Panc1 (cell line): ENCODE data around the gene KRTAP5-6. TPM values are rescaled to one million over a fixed set of nuclear protein-coding genes. Genes with fewer than 3 reads are reported as not detected.

ENCODE experiments used
- ATAC-seq: fragments of 200-7000 bp; cut with Tn5 transposase; 2 replicates; pipeline ENCODE4 v1.9.1; 2020; ENCODE audit warnings: mild to moderate bottlenecking, moderate library complexity
- BruUV-seq: library from RNA; stranded (reverse); fragments of 400-500 nt; replicated peaks from 2 replicates; lab custom pipeline; 2021; lab: Mats Ljungman, UMichigan
- CTCF ChIA-PET: fragments of 300-600 bp; sonication (Branson Sonifier 250); formaldehyde crosslinking; loops from one replicate; lab custom pipeline; 2022; ENCODE audit warnings: antibody characterized with exemption; lab: Charles Lee
- POLR2A ChIA-PET: fragments of 300-600 bp; sonication (Branson Sonifier 250); formaldehyde crosslinking; loops from one replicate; lab custom pipeline; 2022; ENCODE audit warnings: antibody characterized with exemption; lab: Charles Lee
- DNase-seq: peaks from one replicate; pipeline ENCODE4 v3.0.0-alpha.2; 2010; ENCODE audit warnings: low read depth, low spot score
- H3K27ac ChIP-seq: 2 replicates; pipeline ENCODE4 v1.5.1; 2011; ENCODE audit warnings: mild to moderate bottlenecking, low read length, inconsistent platforms
- H3K27me3 ChIP-seq: fragments of 200-500 bp; sonication (Bioruptor generic); 2 replicates; pipeline ENCODE4 v1.6.0; 2014; ENCODE audit warnings: low read length, inconsistent platforms; ENCODE audit not compliant: control insufficient read depth, insufficient read depth
- H3K36me3 ChIP-seq: fragments of 200-500 bp; sonication (Bioruptor generic); 2 replicates; pipeline ENCODE4 v1.5.1; 2014; ENCODE audit warnings: inconsistent platforms, mild to moderate bottlenecking, low read length, moderate library complexity; ENCODE audit not compliant: control insufficient read depth, insufficient read depth
- H3K4me1 ChIP-seq: 2 replicates; pipeline ENCODE4 v1.5.1; 2011; ENCODE audit warnings: inconsistent platforms, mild to moderate bottlenecking, low read length, moderate library complexity; ENCODE audit not compliant: control insufficient read depth, insufficient read depth
- H3K4me3 ChIP-seq, 2 experiments: 2 replicates each; pipeline ENCODE4 v1.5.1; 2011 to 2012; ENCODE audit warnings: low read depth in 2 of 2, low read length in 2 of 2, mild to moderate bottlenecking in 2 of 2, inconsistent platforms in 1 of 2, moderate library complexity in 1 of 2
- H3K9me3 ChIP-seq: fragments of 200-500 bp; sonication (Bioruptor generic); 2 replicates; pipeline ENCODE4 v1.5.1; 2014; ENCODE audit warnings: low read depth, mild to moderate bottlenecking, inconsistent platforms, low read length, moderate library complexity; ENCODE audit not compliant: control insufficient read depth, insufficient read depth
- POLR2AphosphoS5 ChIP-seq: IDR thresholded peaks from 2 replicates; pipeline ENCODE4 v1.6.1; 2012; ENCODE audit warnings: mild to moderate bottlenecking, low read depth, low read length, moderate library complexity
- SIN3A ChIP-seq: IDR thresholded peaks from 2 replicates; pipeline ENCODE4 v1.6.1; 2012; ENCODE audit warnings: low read depth, mild to moderate bottlenecking, low read length, moderate library complexity, borderline replicate concordance; ENCODE audit not compliant: insufficient read depth
- TCF7L2 ChIP-seq: IDR thresholded peaks from 2 replicates; pipeline ENCODE4 v1.6.1; 2011; ENCODE audit warnings: mild to moderate bottlenecking, low read depth, low read length, inconsistent platforms
- in situ Hi-C: cut with HindIII; loops from 2 replicates; pipeline ENCODE4 v1.10.0; 2016; ENCODE audit warnings: low sequenced_read_pairs, low pct_unique_long_range_greater_than_20kb
- intact Hi-C: fragments of 100-400 bp; cut with micrococcal nuclease; formaldehyde crosslinking; loops from one replicate; pipeline ENCODE4 v1.10.0; 2022; ENCODE audit not compliant: unreplicated experiment
- total RNA-seq: library from RNA; stranded (reverse); gene quantifications from one replicate; pipeline ENCODE4 v1.2.1, GENCODE V29; 2021; ENCODE audit not compliant: unreplicated experiment
- TF ChIP-seq, protein P1 (sequence below): fragments of 450-650 bp; IDR thresholded peaks from 2 replicates; pipeline ENCODE4 v1.5.1; 2017; ENCODE audit warnings: mild to moderate bottlenecking
- TF ChIP-seq, protein P2 (sequence below), 2 experiments: IDR thresholded peaks; 2 replicates each; pipeline ENCODE4 v1.6.1; 2011 to 2012; ENCODE audit warnings: low read depth in 2 of 2, control low read depth in 1 of 2, low read length in 1 of 2, mild to moderate bottlenecking in 1 of 2, moderate library complexity in 1 of 2; ENCODE audit not compliant: insufficient read depth in 1 of 2

KRTAP5-6 gene
- total RNA-seq, 1 experiment from 2014 or later: not detected

GRCh38 chr11:1671658-1672057 is 25.3 kb upstream of the KRTAP5-6 start:
- TF ChIP-seq SIN3A (no peak), TCF7L2 (no peak), POLR2AphosphoS5 (no peak)
- TF ChIP-seq, protein P1, sequence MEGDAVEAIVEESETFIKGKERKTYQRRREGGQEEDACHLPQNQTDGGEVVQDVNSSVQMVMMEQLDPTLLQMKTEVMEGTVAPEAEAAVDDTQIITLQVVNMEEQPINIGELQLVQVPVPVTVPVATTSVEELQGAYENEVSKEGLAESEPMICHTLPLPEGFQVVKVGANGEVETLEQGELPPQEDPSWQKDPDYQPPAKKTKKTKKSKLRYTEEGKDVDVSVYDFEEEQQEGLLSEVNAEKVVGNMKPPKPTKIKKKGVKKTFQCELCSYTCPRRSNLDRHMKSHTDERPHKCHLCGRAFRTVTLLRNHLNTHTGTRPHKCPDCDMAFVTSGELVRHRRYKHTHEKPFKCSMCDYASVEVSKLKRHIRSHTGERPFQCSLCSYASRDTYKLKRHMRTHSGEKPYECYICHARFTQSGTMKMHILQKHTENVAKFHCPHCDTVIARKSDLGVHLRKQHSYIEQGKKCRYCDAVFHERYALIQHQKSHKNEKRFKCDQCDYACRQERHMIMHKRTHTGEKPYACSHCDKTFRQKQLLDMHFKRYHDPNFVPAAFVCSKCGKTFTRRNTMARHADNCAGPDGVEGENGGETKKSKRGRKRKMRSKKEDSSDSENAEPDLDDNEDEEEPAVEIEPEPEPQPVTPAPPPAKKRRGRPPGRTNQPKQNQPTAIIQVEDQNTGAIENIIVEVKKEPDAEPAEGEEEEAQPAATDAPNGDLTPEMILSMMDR: no peak
- TF ChIP-seq, protein P2, sequence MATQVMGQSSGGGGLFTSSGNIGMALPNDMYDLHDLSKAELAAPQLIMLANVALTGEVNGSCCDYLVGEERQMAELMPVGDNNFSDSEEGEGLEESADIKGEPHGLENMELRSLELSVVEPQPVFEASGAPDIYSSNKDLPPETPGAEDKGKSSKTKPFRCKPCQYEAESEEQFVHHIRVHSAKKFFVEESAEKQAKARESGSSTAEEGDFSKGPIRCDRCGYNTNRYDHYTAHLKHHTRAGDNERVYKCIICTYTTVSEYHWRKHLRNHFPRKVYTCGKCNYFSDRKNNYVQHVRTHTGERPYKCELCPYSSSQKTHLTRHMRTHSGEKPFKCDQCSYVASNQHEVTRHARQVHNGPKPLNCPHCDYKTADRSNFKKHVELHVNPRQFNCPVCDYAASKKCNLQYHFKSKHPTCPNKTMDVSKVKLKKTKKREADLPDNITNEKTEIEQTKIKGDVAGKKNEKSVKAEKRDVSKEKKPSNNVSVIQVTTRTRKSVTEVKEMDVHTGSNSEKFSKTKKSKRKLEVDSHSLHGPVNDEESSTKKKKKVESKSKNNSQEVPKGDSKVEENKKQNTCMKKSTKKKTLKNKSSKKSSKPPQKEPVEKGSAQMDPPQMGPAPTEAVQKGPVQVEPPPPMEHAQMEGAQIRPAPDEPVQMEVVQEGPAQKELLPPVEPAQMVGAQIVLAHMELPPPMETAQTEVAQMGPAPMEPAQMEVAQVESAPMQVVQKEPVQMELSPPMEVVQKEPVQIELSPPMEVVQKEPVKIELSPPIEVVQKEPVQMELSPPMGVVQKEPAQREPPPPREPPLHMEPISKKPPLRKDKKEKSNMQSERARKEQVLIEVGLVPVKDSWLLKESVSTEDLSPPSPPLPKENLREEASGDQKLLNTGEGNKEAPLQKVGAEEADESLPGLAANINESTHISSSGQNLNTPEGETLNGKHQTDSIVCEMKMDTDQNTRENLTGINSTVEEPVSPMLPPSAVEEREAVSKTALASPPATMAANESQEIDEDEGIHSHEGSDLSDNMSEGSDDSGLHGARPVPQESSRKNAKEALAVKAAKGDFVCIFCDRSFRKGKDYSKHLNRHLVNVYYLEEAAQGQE (IDR thresholded peaks at IDR 0.05; ENCODE audit: insufficient read depth in 1 of 2, low read depth in 2 of 2, low read length in 1 of 2): no peak
- no peaks in the 10 kb centered on the region for H3K9me3 ChIP-seq
- ChIA-PET CTCF (no interaction called here), POLR2A (interaction anchor here (0.6 kb wide), 1 partner anchor 65 kb away, joined by 3 read pairs; no protein-coding TSS in a partner anchor)
- in situ Hi-C loops (no loop called here), intact Hi-C loops (no loop called here)
- H3K4me1 ChIP-seq: no peaks in the 10 kb centered on the region
- H3K27me3 ChIP-seq: peaks cover 2% of the 10 kb centered on the region; the same call in 1 of the 2 replicates
- no TSS peak for BruUV-seq
- H3K27ac ChIP-seq: no peak overlapping the region
- no peak for ATAC-seq
- no peak overlapping the region for H3K4me3 ChIP-seq
- H3K36me3 ChIP-seq: no peaks in the 10 kb centered on the region
- DNase-seq: no peak

- intact Hi-C loops: no loop called here
- in situ Hi-C loops: no loop called here
- POLR2A ChIA-PET: interaction anchor here (0.6 kb wide), 1 partner anchor 232 kb away, joined by 5 read pairs; no protein-coding TSS in a partner anchor
- ATAC-seq (no peak), DNase-seq (no peak)
- peaks cover 2% of the 10 kb centered on the region; the same call in 1 of the 2 replicates for H3K27me3 ChIP-seq
- CTCF ChIA-PET: no interaction called here
- TF ChIP-seq POLR2AphosphoS5 (no peak), SIN3A (no peak)
- no peak overlapping the region for H3K27ac ChIP-seq
- H3K4me1 ChIP-seq: no peaks in the 10 kb centered on the region
- H3K4me3 ChIP-seq: no peak overlapping the region
- no peaks in the 10 kb centered on the region for H3K36me3 ChIP-seq
- no TSS peak for BruUV-seq
- H3K9me3 ChIP-seq: no peaks in the 10 kb centered on the region
These were observed 24.2 kb upstream of the KRTAP5-6 start for GRCh38 chr11:1672613-1673350.
